Mesendoderm (in vitro differentiated cells): Measurements from ENCODE around the gene TMPRSS2.

Experiments
- DNase-seq: peaks from one replicate; pipeline ENCODE4 v3.0.0; 2013
- H2AK5ac ChIP-seq: 2 replicates; pipeline ENCODE4 v1.6.1; 2013; ENCODE audit warnings: low read length, inconsistent platforms
- H2BK120ac ChIP-seq: 2 replicates; pipeline ENCODE4 v1.6.1; 2013; ENCODE audit warnings: low read depth, mild to moderate bottlenecking, low read length, moderate library complexity, mixed read lengths
- H2BK15ac ChIP-seq: replicated peaks from 2 replicates; pipeline ENCODE4 v1.6.1; 2013; ENCODE audit warnings: low read depth, mild to moderate bottlenecking, moderate library complexity
- H2BK5ac ChIP-seq: 2 replicates; pipeline ENCODE4 v1.6.1; 2013; ENCODE audit warnings: low read length, inconsistent platforms
- H3K18ac ChIP-seq: 2 replicates; pipeline ENCODE4 v1.6.1; 2013; ENCODE audit warnings: mild to moderate bottlenecking, low read length, mixed read lengths
- H3K23ac ChIP-seq: one replicate; pipeline ENCODE4 v1.6.1; 2013; ENCODE audit warnings: low read length
- H3K27ac ChIP-seq: 2 replicates; pipeline ENCODE4 v1.5.1; 2013; ENCODE audit warnings: low read depth, mild to moderate bottlenecking, inconsistent platforms, low read length, moderate library complexity
- H3K27me3 ChIP-seq: 2 replicates; pipeline ENCODE4 v1.6.1; 2013; ENCODE audit warnings: low read length, control low read depth, mild to moderate bottlenecking, inconsistent platforms; ENCODE audit not compliant: insufficient read depth, poor library complexity
- H3K36me3 ChIP-seq: 2 replicates; pipeline ENCODE4 v1.6.1; 2013; ENCODE audit warnings: low read length, inconsistent platforms; ENCODE audit not compliant: control insufficient read depth, insufficient read depth
- H3K4ac ChIP-seq: one replicate; pipeline ENCODE4 v1.6.1; 2013; ENCODE audit warnings: low read depth, mild to moderate bottlenecking, low read length, moderate library complexity
- H3K4me1 ChIP-seq: 2 replicates; pipeline ENCODE4 v1.6.1; 2013; ENCODE audit warnings: low read depth, low read length, inconsistent platforms; ENCODE audit not compliant: control insufficient read depth
- H3K4me2 ChIP-seq: 2 replicates; pipeline ENCODE4 v1.6.1; 2013; ENCODE audit warnings: low read length
- H3K4me3 ChIP-seq: 2 replicates; pipeline ENCODE4 v1.5.1; 2013; ENCODE audit warnings: mild to moderate bottlenecking, low read length
- H3K56ac ChIP-seq: one replicate; pipeline ENCODE4 v1.6.1; 2013; ENCODE audit warnings: low read length
- H3K79me1 ChIP-seq: 2 replicates; pipeline ENCODE4 v1.6.1; 2013; ENCODE audit warnings: low read length, inconsistent platforms
- H3K79me2 ChIP-seq: 2 replicates; pipeline ENCODE4 v1.6.1; 2013; ENCODE audit warnings: mild to moderate bottlenecking, low read length; ENCODE audit not compliant: control insufficient read depth, insufficient read depth
- H3K9ac ChIP-seq: 2 replicates; pipeline ENCODE4 v1.6.1; 2013; ENCODE audit warnings: low read length, inconsistent platforms
- H4K5ac ChIP-seq: one replicate; pipeline ENCODE4 v1.6.1; 2013; ENCODE audit warnings: low read length
- H4K8ac ChIP-seq: one replicate; pipeline ENCODE4 v1.6.1; 2013; ENCODE audit warnings: low read depth, mild to moderate bottlenecking, control low read depth, low read length, moderate library complexity
- WGBS: extraction: QIAGEN DNeasy Blood & Tissue Kit; methylation state at CpG from one replicate; pipeline ENCODE4 v1.1.7; 2013; ENCODE audit warnings: low lambda C conversion rate, missing lambda C conversion rate; ENCODE audit not compliant: insufficient coverage; ENCODE audit errors: extremely low coverage; 5-methylcytosine and 5-hydroxymethylcytosine counted together

The TMPRSS2 gene

GRCh38 chr21:41509733-41510132, 1.8 kb upstream of the TMPRSS2 start:
- Histone ChIP-seq H3K4me2 (no peak overlapping the region), H3K36me3 (no peaks in the 10 kb centered on the region), H2BK120ac (no peak overlapping the region), H3K4me1 (no peaks in the 10 kb centered on the region), H3K27ac (no peak overlapping the region), H3K27me3 (no peaks in the 10 kb centered on the region), H2BK5ac (no peak overlapping the region), H3K79me2 (no peaks in the 10 kb centered on the region), H3K23ac (no peak overlapping the region), H3K9ac (no peak overlapping the region), H3K4ac (no peak overlapping the region), H3K4me3 (no peak overlapping the region), H3K56ac (no peak overlapping the region), H2AK5ac (no peak overlapping the region), H3K79me1 (no peaks in the 10 kb centered on the region), H2BK15ac (no peak overlapping the region), H4K8ac (no peak overlapping the region), H3K18ac (no peak overlapping the region), H4K5ac (no peak overlapping the region)
- no peak for DNase-seq
- whole genome bisulfite sequencing = no CpG with 5 or more reads among the region's 3 CpGs

- Histone ChIP-seq H3K4me2 (no peak overlapping the region), H3K56ac (no peak overlapping the region), H3K23ac (no peak overlapping the region), H3K18ac (no peak overlapping the region), H3K79me1 (no peaks in the 10 kb centered on the region), H3K27me3 (no peaks in the 10 kb centered on the region), H3K4me3 (no peak overlapping the region), H2AK5ac (no peak overlapping the region), H3K79me2 (no peaks in the 10 kb centered on the region), H4K5ac (no peak overlapping the region), H3K36me3 (no peaks in the 10 kb centered on the region), H3K27ac (no peak overlapping the region), H3K4ac (no peak overlapping the region), H2BK120ac (no peak overlapping the region), H3K9ac (no peak overlapping the region), H3K4me1 (no peaks in the 10 kb centered on the region), H2BK5ac (no peak overlapping the region), H2BK15ac (no peak overlapping the region), H4K8ac (no peak overlapping the region)
- WGBS = no CpG with 5 or more reads among the region's 7 CpGs
- DNase-seq = no peak
Observed at GRCh38 chr21:41509145-41509496, 1.2 kb upstream of the TMPRSS2 start.

- no CpG with 5 or more reads among the region's 28 CpGs for WGBS
- peak overlapping the region; percentile 17 for H3K4me3 ChIP-seq
Observed at GRCh38 chr21:41508415-41509144, 622 bp upstream of the TMPRSS2 start.

GRCh38 chr21:41506611-41507520, 1.1 kb downstream of the TMPRSS2 start:
- H4K8ac ChIP-seq = no peak overlapping the region
- H3K4me2 ChIP-seq = peak overlapping the region; percentile 98
- no CpG with 5 or more reads among the region's 64 CpGs for WGBS
- no peak overlapping the region for H2BK5ac ChIP-seq
- H3K23ac ChIP-seq = peak overlapping the region; percentile 80
- H3K79me2 ChIP-seq = no peaks in the 10 kb centered on the region
- DNase-seq = peak; percentile 70
- no peak overlapping the region for H2BK120ac ChIP-seq
- H3K27me3 ChIP-seq = no peaks in the 10 kb centered on the region
- no peak overlapping the region for H2BK15ac ChIP-seq
- H3K27ac ChIP-seq = no peak overlapping the region
- H3K4ac ChIP-seq = no peak overlapping the region
- no peak overlapping the region for H4K5ac ChIP-seq
- H3K4me3 ChIP-seq = peak overlapping the region; percentile 26
- peak overlapping the region; percentile 83 for H3K56ac ChIP-seq
- no peak overlapping the region for H2AK5ac ChIP-seq
- H3K4me1 ChIP-seq = no peaks in the 10 kb centered on the region
- H3K79me1 ChIP-seq = no peaks in the 10 kb centered on the region
- H3K9ac ChIP-seq = peak overlapping the region; percentile 65
- no peaks in the 10 kb centered on the region for H3K36me3 ChIP-seq
- H3K18ac ChIP-seq = no peak overlapping the region

More at GRCh38 chr21:41508415-41509144, 622 bp upstream of the TMPRSS2 start:
- peak overlapping the region; percentile 61 for H3K9ac ChIP-seq
- peak overlapping the region; percentile 61 for H3K4me2 ChIP-seq
- no peak overlapping the region for H4K8ac ChIP-seq
- no peaks in the 10 kb centered on the region for H3K79me1 ChIP-seq
- no peaks in the 10 kb centered on the region for H3K27me3 ChIP-seq
- H2BK15ac ChIP-seq = no peak overlapping the region
- H3K79me2 ChIP-seq = no peaks in the 10 kb centered on the region
- H2AK5ac ChIP-seq = no peak overlapping the region
- H3K18ac ChIP-seq = peak overlapping the region; percentile 33
- no peak overlapping the region for H4K5ac ChIP-seq
- no peak overlapping the region for H3K27ac ChIP-seq
- peak overlapping the region; percentile 80 for H3K56ac ChIP-seq
- no peaks in the 10 kb centered on the region for H3K4me1 ChIP-seq
- no peak overlapping the region for H3K23ac ChIP-seq
- no peak overlapping the region for H2BK120ac ChIP-seq
- H3K36me3 ChIP-seq = no peaks in the 10 kb centered on the region
- no peak overlapping the region for H2BK5ac ChIP-seq
- H3K4ac ChIP-seq = no peak overlapping the region
- peak; percentile 17 for DNase-seq

GRCh38 chr21:41506005-41506594, 1.9 kb downstream of the TMPRSS2 start:
- WGBS = no CpG with 5 or more reads among the region's 7 CpGs
- no peak overlapping the region for H3K4ac ChIP-seq
- no peak overlapping the region for H2BK5ac ChIP-seq
- no peak for DNase-seq
- H3K56ac ChIP-seq = peak overlapping the region; percentile 83
- no peak overlapping the region for H3K27ac ChIP-seq
- H2AK5ac ChIP-seq = no peak overlapping the region
- H3K23ac ChIP-seq = no peak overlapping the region
- H2BK15ac ChIP-seq = no peak overlapping the region
- no peaks in the 10 kb centered on the region for H3K27me3 ChIP-seq
- no peak overlapping the region for H4K5ac ChIP-seq
- H3K18ac ChIP-seq = no peak overlapping the region
- H3K79me2 ChIP-seq = no peaks in the 10 kb centered on the region
- no peak overlapping the region for H3K9ac ChIP-seq
- no peaks in the 10 kb centered on the region for H3K79me1 ChIP-seq
- H3K36me3 ChIP-seq = no peaks in the 10 kb centered on the region
- no peak overlapping the region for H3K4me2 ChIP-seq
- H3K4me3 ChIP-seq = no peak overlapping the region
- no peak overlapping the region for H4K8ac ChIP-seq
- no peaks in the 10 kb centered on the region for H3K4me1 ChIP-seq
- H2BK120ac ChIP-seq = no peak overlapping the region
